ENCODE data around the gene ZCCHC10. TPM values are rescaled to one million over a fixed set of nuclear protein-coding genes. Genes with fewer than 3 reads are reported as not detected.

The ZCCHC10 gene
- total and polyA plus RNA-seq, 9 of the 15 experiments (the other 6 are each of a cell fraction or from before 2014, with no cell fraction given) = 11.9 to 146 (median 51.8) TPM

DNA sequence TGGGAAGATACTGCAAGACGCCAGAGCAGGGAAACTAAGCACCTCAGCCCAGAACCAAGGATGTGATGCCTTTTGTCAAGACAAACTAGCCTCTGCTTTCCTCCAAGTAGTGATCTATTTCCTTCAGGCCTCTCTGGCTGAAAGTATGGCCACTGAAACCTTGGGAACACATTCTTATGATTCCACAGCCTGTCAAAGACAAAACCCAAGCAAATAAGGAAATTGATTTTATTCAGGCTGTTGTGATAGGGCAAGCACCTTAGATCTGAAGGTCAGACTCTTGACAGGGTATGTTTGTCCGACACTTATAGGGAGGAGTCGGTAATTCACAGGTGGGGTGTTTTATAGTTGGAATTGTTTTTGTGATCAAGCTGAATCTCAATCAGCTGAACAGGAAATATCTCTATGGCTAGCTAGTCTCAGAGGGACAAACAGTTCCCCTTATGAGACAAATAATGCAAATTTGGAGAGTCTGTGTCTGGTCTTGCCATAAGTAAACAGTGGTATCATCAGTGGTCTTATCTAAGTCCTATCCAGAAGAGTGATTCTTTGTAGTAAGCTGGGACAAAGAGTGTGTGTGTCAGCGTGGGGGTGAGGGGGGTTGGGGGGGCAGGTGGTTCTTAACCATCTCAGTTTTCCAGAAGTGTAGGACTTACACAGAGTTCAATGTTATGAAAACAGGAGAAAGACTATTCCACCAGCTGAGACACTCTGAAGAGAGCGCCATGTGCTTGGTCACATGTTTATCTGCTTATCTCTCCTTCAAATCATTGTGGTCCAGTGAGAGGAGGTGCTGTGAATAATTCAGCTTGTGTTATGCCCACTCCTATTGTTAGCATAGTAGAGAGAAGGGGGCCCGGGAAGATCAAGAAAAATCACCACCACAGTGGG is 6.7 kb upstream of the ZCCHC10 start (continued):
- TF ChIP-seq, protein P1, sequence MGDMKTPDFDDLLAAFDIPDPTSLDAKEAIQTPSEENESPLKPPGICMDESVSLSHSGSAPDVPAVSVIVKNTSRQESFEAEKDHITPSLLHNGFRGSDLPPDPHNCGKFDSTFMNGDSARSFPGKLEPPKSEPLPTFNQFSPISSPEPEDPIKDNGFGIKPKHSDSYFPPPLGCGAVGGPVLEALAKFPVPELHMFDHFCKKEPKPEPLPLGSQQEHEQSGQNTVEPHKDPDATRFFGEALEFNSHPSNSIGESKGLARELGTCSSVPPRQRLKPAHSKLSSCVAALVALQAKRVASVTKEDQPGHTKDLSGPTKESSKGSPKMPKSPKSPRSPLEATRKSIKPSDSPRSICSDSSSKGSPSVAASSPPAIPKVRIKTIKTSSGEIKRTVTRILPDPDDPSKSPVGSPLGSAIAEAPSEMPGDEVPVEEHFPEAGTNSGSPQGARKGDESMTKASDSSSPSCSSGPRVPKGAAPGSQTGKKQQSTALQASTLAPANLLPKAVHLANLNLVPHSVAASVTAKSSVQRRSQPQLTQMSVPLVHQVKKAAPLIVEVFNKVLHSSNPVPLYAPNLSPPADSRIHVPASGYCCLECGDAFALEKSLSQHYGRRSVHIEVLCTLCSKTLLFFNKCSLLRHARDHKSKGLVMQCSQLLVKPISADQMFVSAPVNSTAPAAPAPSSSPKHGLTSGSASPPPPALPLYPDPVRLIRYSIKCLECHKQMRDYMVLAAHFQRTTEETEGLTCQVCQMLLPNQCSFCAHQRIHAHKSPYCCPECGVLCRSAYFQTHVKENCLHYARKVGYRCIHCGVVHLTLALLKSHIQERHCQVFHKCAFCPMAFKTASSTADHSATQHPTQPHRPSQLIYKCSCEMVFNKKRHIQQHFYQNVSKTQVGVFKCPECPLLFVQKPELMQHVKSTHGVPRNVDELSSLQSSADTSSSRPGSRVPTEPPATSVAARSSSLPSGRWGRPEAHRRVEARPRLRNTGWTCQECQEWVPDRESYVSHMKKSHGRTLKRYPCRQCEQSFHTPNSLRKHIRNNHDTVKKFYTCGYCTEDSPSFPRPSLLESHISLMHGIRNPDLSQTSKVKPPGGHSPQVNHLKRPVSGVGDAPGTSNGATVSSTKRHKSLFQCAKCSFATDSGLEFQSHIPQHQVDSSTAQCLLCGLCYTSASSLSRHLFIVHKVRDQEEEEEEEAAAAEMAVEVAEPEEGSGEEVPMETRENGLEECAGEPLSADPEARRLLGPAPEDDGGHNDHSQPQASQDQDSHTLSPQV (IDR thresholded peaks at IDR 0.05) = peak; percentile 64
- TF ChIP-seq MYC (IDR thresholded peaks at IDR 0.05; ENCODE audit: low read depth, low read length) = peak; percentile 98
- TF ChIP-seq MYC (CRISPR knock-in tag; IDR thresholded peaks at IDR 0.05; ENCODE audit: borderline replicate concordance, low read depth) = 0 out of 2 replicates have a peak, but pooled peaks have one; percentile 59
- peak; percentile 46; the same call in 1 of the 2 replicates for TF ChIP-seq SMARCA4 (IDR thresholded peaks at IDR 0.05)
- no peak for TF ChIP-seq MLX (CRISPR knock-in tag; conservative IDR thresholded peaks at IDR 0.05)
- TF ChIP-seq FOXM1 (IDR thresholded peaks at IDR 0.05; ENCODE audit: low read depth) = peak; percentile 38; the same call in 1 of the 2 replicates
- no peak for TF ChIP-seq FOXM1 (CRISPR knock-in tag; IDR thresholded peaks at IDR 0.05; ENCODE audit: low read depth)
- TF ChIP-seq NFRKB (IDR thresholded peaks at IDR 0.05; ENCODE audit: low read depth) = 0 out of 2 replicates have a peak, but pooled peaks have one; percentile 41
- TF ChIP-seq TEAD4 (IDR thresholded peaks at IDR 0.05; ENCODE audit: low read length) = peak; percentile 13; the same call in 1 of the 2 replicates
- TF ChIP-seq TEAD4 (CRISPR knock-in tag; IDR thresholded peaks at IDR 0.05; ENCODE audit: borderline replicate concordance) = no peak
- TF ChIP-seq TGIF2 (CRISPR knock-in tag; IDR thresholded peaks at IDR 0.05) = no peak
- TF ChIP-seq BCOR (IDR thresholded peaks at IDR 0.05) = no peak
- no peak for TF ChIP-seq FOXJ3 (CRISPR knock-in tag; IDR thresholded peaks at IDR 0.05)
- TF ChIP-seq KLF6 (CRISPR knock-in tag; IDR thresholded peaks at IDR 0.05; ENCODE audit: borderline replicate concordance) = no peak
- TF ChIP-seq ZNF584 (CRISPR knock-in tag; IDR thresholded peaks at IDR 0.05; ENCODE audit: low read depth) = peak; percentile 69; the same call in 1 of the 2 replicates
- TF ChIP-seq PCBP2 (IDR thresholded peaks at IDR 0.05; ENCODE audit: low read depth, low read length, poor library complexity, severe bottlenecking) = no peak
- TF ChIP-seq PML (IDR thresholded peaks at IDR 0.05; ENCODE audit: low read length) = 0 out of 2 replicates have a peak, but pooled peaks have one; percentile 22
- no peak for TF ChIP-seq NCOA4 (IDR thresholded peaks at IDR 0.05; ENCODE audit: partially characterized antibody)
- TF ChIP-seq MTA3 (IDR thresholded peaks at IDR 0.05; ENCODE audit: borderline replicate concordance) = no peak
- TF ChIP-seq FOXJ2 (tag; IDR thresholded peaks at IDR 0.05) = no peak
- no peak for TF ChIP-seq TBL1XR1 (IDR thresholded peaks at IDR 0.05; ENCODE audit: low read length in 2 of 2)
